ENCODE data around the gene LIPC.

DNA sequence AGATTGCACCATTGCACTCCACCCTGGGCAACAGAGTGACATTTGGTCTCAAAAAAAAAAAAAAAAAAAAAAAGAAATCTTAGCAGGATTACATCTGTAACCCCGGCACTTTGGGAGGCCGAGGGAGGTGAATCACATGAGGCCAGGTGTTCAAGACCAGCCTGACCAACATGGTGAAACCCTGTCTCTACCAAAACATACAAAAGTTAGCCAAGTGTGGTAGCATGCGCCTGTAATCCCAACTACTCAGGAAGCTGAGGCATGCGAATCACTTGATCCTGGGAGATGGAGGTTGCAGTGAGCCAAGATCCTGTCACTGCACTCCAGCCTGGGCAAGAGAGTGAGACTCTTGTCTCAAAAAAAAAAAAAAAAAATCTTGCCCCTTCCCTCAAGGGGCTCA is 40.4 kb downstream of the LIPC start:
- TF ChIP-seq CTCF (IDR thresholded peaks at IDR 0.05) (no peak), POLR2A (IDR thresholded peaks at IDR 0.05) (no peak)

Data from thyroid gland (tissue), 4 donors.